Calu3 (cell line): ENCODE measurements around the gene HACD2. TPM values are rescaled to one million over a fixed set of nuclear protein-coding genes. Genes with fewer than 3 reads are reported as not detected.

Experiments used
- BruUV-seq: library from RNA; stranded (reverse); fragments of 400-500 nt; replicated peaks from 2 replicates; lab custom pipeline; 2021; lab: Mats Ljungman, UMichigan
- CTCF ChIA-PET: fragments of 300-600 bp; sonication (Branson Sonifier 250); formaldehyde crosslinking; loops from one replicate; lab custom pipeline; 2022; ENCODE audit warnings: antibody characterized with exemption; lab: Charles Lee
- DNase-seq: peaks from one replicate; pipeline ENCODE4 v3.0.0; 2022
- H3K27ac Mint-ChIP-seq: one replicate; pipeline ENCODE4 v1.8.0; 2022; ENCODE audit warnings: mixed read lengths; ENCODE audit not compliant: unreplicated experiment
- H3K27me3 Mint-ChIP-seq: one replicate; pipeline ENCODE4 v1.8.0; 2022; ENCODE audit warnings: mixed read lengths; ENCODE audit not compliant: unreplicated experiment
- H3K36me3 Mint-ChIP-seq: one replicate; pipeline ENCODE4 v1.8.0; 2022; ENCODE audit warnings: mild to moderate bottlenecking, moderate library complexity, mixed read lengths; ENCODE audit not compliant: insufficient read depth, unreplicated experiment
- H3K4me1 Mint-ChIP-seq: one replicate; pipeline ENCODE4 v1.8.0; 2022; ENCODE audit warnings: mild to moderate bottlenecking, low read depth, mixed read lengths; ENCODE audit not compliant: unreplicated experiment
- H3K4me3 Mint-ChIP-seq: one replicate; pipeline ENCODE4 v1.8.0; 2022; ENCODE audit warnings: mild to moderate bottlenecking, low read depth, moderate library complexity, mixed read lengths; ENCODE audit not compliant: unreplicated experiment
- H3K9me3 Mint-ChIP-seq: one replicate; pipeline ENCODE4 v1.8.0; 2022; ENCODE audit warnings: low read depth, mixed read lengths; ENCODE audit not compliant: unreplicated experiment
- intact Hi-C: fragments of 100-400 bp; cut with micrococcal nuclease; formaldehyde crosslinking; loops from one replicate; pipeline ENCODE4 v1.10.0; 2022; ENCODE audit not compliant: unreplicated experiment
- total RNA-seq: library from RNA; stranded (reverse); gene quantifications from 2 replicates; pipeline ENCODE4 v1.2.3, GENCODE V29; 2022
- TF ChIP-seq, protein P1 (sequence below): fragments of 200-600 bp; IDR thresholded peaks from one replicate; pipeline ENCODE4 v1.8.0; 2022; ENCODE audit warnings: antibody characterized with exemption; ENCODE audit not compliant: unreplicated experiment

The HACD2 gene
- total RNA-seq, 1 experiment from 2014 or later = 69.0 TPM

DNA sequence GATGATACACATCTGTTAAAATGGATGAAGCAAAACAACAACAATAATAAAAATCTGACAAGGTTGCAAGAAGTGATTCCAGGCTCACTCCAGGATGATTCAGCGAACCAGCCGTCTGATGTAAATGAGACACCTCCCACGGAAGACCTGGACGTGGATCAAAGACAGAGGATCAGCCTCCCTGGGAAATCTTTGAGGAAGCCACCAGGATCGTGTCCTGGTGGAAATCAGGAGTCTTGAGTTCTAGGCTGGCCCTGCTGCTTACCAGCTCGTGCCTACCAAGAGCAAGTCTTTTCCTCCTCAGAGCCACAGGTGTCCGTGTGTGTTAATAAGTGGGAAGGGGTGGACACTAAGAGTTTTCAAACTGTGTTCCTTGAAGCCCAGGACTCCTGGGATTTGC lies 120.6 kb downstream of the HACD2 start:
- Mint-ChIP-seq H3K4me3 (no peak overlapping the region), H3K27me3 (peaks cover 49% of the 10 kb centered on the region), H3K4me1 (peaks cover 14% of the 10 kb centered on the region), H3K9me3 (no peaks in the 10 kb centered on the region), H3K27ac (no peak overlapping the region), H3K36me3 (no peaks in the 10 kb centered on the region)
- CTCF ChIA-PET = no interaction called here
- no peak for DNase-seq
- no TSS peak for BruUV-seq
- intact Hi-C loops = no loop called here
- TF ChIP-seq, protein P1, sequence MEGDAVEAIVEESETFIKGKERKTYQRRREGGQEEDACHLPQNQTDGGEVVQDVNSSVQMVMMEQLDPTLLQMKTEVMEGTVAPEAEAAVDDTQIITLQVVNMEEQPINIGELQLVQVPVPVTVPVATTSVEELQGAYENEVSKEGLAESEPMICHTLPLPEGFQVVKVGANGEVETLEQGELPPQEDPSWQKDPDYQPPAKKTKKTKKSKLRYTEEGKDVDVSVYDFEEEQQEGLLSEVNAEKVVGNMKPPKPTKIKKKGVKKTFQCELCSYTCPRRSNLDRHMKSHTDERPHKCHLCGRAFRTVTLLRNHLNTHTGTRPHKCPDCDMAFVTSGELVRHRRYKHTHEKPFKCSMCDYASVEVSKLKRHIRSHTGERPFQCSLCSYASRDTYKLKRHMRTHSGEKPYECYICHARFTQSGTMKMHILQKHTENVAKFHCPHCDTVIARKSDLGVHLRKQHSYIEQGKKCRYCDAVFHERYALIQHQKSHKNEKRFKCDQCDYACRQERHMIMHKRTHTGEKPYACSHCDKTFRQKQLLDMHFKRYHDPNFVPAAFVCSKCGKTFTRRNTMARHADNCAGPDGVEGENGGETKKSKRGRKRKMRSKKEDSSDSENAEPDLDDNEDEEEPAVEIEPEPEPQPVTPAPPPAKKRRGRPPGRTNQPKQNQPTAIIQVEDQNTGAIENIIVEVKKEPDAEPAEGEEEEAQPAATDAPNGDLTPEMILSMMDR = no peak

DNA sequence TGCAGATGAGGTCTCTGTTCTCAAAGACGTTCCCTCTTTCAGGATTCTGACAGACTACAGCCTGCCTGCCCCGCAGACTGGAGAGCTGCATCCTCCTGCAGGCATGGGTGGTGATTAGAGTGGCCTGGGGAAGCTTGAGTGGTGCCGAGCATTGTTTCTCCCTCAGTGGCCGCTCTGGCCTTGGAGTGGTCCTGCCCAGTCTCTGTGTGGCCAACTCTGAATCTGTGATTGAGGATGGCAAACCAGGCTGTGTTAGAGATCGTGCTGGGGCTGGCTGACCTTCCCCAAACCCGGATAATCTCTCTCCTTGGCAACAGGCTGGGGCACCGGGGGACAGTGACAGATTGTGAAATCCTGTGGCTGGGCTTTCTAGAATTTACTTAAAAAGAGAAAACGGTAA lies 125.0 kb downstream of the HACD2 start:
- CTCF ChIA-PET = no interaction called here
- Mint-ChIP-seq H3K4me3 (no peak overlapping the region), H3K4me1 (no peaks in the 10 kb centered on the region), H3K9me3 (no peaks in the 10 kb centered on the region), H3K36me3 (no peaks in the 10 kb centered on the region), H3K27me3 (peaks cover 81% of the 10 kb centered on the region), H3K27ac (no peak overlapping the region)
- TF ChIP-seq, protein P1 = no peak
- DNase-seq = no peak
- BruUV-seq = no TSS peak
- intact Hi-C loops = no loop called here

GRCh38 chr3:123458255-123458654 lies 126.6 kb downstream of the HACD2 start:
- Mint-ChIP-seq H3K27me3 (peaks cover 81% of the 10 kb centered on the region), H3K36me3 (no peaks in the 10 kb centered on the region), H3K4me1 (no peaks in the 10 kb centered on the region), H3K4me3 (no peak overlapping the region), H3K27ac (no peak overlapping the region), H3K9me3 (no peaks in the 10 kb centered on the region)
- TF ChIP-seq, protein P1 = no peak
- no TSS peak for BruUV-seq
- no peak for DNase-seq
- CTCF ChIA-PET = no interaction called here
- intact Hi-C loops = no loop called here

- Mint-ChIP-seq H3K27me3 (peaks cover 81% of the 10 kb centered on the region), H3K4me1 (no peaks in the 10 kb centered on the region), H3K4me3 (no peak overlapping the region), H3K27ac (no peak overlapping the region), H3K9me3 (no peaks in the 10 kb centered on the region), H3K36me3 (no peaks in the 10 kb centered on the region)
- CTCF ChIA-PET = no interaction called here
- DNase-seq = no peak
- no TSS peak for BruUV-seq
- TF ChIP-seq, protein P1 = no peak
- intact Hi-C loops = no loop called here
Observed at GRCh38 chr3:123457841-123458240, 127.0 kb downstream of the HACD2 start.
